Neural cell (in vitro differentiated cells): ENCODE results near the gene ZNF263.

Experiments used
- CTCF ChIP-seq: fragments of 450-650 bp; IDR thresholded peaks from 2 replicates; pipeline ENCODE4 v1.5.1; 2014; ENCODE audit warnings: antibody characterized with exemption, mild to moderate bottlenecking, moderate library complexity; ENCODE audit not compliant: poor library complexity, severe bottlenecking
- EP300 ChIP-seq: fragments of 450-650 bp; conservative IDR thresholded peaks from 2 replicates; pipeline ENCODE4 v1.6.1; 2014; ENCODE audit warnings: antibody characterized with exemption, mild to moderate bottlenecking, moderate library complexity; ENCODE audit not compliant: poor library complexity, severe bottlenecking
- EZH2 ChIP-seq: fragments of 200-600, 300-800 bp; shearing (Covaris generic), sonication (generic); IDR thresholded peaks from 2 replicates; pipeline ENCODE4 v1.6.1; 2014; ENCODE audit warnings: antibody characterized with exemption, low read length, borderline replicate concordance, mild to moderate bottlenecking; ENCODE audit not compliant: insufficient read depth, poor library complexity, severe bottlenecking
- MXI1 ChIP-seq: fragments of 450-650 bp; conservative IDR thresholded peaks from 2 replicates; pipeline ENCODE4 v1.6.1; 2014; ENCODE audit warnings: antibody characterized with exemption, mild to moderate bottlenecking; ENCODE audit not compliant: poor library complexity, severe bottlenecking
- POLR2AphosphoS5 ChIP-seq: IDR thresholded peaks from 2 replicates; pipeline ENCODE4 v1.6.1; 2012
- RAD21 ChIP-seq: fragments of 450-650 bp; conservative IDR thresholded peaks from 2 replicates; pipeline ENCODE4 v1.6.1; 2014; ENCODE audit warnings: antibody characterized with exemption, mild to moderate bottlenecking, moderate library complexity
- REST ChIP-seq: IDR thresholded peaks from 2 replicates; pipeline ENCODE4 v1.6.1; 2012; ENCODE audit warnings: borderline replicate concordance
- SMC3 ChIP-seq: fragments of 450-650 bp; conservative IDR thresholded peaks from 2 replicates; pipeline ENCODE4 v1.6.1; 2014; ENCODE audit warnings: antibody characterized with exemption, mild to moderate bottlenecking, moderate library complexity; ENCODE audit not compliant: poor library complexity
- TAF1 ChIP-seq: IDR thresholded peaks from 2 replicates; pipeline ENCODE4 v1.6.1; 2012; ENCODE audit warnings: low read depth

- TF ChIP-seq REST: no peak
- no peak for TF ChIP-seq CTCF
- no peak for TF ChIP-seq EP300
- no peak for TF ChIP-seq EZH2
- TF ChIP-seq RAD21: no peak
- no peak for TF ChIP-seq MXI1
- TF ChIP-seq SMC3: no peak
- no peak for TF ChIP-seq POLR2AphosphoS5
- TF ChIP-seq TAF1: no peak
Observed at GRCh38 chr16:3274947-3275346, 8.3 kb upstream of the ZNF263 start.
